Measurements from ENCODE around the gene STX3.
"Not testable (repeated sequence)": the region's sequence is repeated elsewhere in the genome, so short reads cannot be mapped to it uniquely, and the experiment has no call there.

The STX3 gene

DNA sequence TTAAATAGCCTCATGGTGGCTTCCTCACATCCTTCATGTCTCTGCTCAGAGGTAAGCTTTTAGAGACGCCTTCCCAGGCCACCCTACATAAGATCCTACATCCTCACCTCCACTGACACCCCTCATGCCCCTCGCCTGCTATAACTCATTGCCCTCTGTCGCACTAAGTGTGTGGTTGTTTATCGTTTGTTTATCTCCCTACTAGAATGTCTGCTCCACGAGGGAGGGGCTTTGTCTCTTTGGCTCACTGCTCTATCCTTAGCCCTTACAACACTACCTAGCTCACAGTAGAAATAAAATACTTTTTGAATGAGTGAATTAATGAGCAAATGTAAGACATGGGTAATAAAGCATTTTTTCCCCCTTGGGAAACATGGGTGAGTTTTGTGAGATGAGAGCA, 91.4 kb downstream of the STX3 start:
- ATAC-seq = no peak

GRCh38 chr11:59847626-59848025, 92.5 kb downstream of the STX3 start:
- no peak for ATAC-seq

DNA sequence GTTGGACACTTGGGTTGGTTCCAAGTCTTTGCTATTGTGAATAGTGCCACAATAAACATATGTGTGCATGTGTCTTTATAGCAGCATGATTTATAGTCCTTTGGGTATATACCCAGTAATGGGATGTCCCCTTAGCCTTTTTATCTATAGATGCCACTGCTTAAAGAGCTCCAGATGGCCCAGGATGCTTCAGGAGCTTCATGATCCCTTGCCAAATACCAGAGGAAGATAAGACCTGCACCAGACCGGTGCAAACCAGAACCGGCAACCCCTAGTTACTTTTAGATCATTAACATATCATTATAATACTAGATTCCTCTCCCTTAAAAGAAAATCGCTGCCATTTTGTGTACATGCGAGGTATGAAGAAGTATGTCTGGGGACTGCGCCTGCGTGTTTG, 93.3 kb downstream of the STX3 start:
- ATAC-seq = not testable (repeated sequence)

DNA sequence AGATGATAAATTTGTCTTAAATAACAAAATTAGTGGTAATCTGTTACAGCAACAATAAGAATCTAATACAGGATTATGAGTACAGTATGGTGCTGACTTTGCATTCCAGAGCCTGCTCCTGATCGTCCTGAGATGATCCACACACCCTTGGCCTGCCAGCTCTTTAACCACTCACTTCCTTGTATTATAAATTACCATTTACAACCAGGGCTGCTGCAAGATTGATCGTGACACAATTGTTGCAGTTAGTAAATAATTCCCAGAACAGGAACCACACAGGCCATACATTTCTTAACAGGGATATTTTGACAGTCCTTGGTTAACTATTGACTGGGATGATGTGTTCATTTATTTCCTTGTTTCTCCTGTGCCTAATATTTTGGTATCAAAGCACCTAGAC, 94.0 kb downstream of the STX3 start:
- ATAC-seq = no peak

- not testable (repeated sequence) for ATAC-seq
Observed at GRCh38 chr11:59849551-59849950, 94.4 kb downstream of the STX3 start.

GRCh38 chr11:59851416-59851815, 96.2 kb downstream of the STX3 start:
- not testable (repeated sequence) for ATAC-seq

DNA sequence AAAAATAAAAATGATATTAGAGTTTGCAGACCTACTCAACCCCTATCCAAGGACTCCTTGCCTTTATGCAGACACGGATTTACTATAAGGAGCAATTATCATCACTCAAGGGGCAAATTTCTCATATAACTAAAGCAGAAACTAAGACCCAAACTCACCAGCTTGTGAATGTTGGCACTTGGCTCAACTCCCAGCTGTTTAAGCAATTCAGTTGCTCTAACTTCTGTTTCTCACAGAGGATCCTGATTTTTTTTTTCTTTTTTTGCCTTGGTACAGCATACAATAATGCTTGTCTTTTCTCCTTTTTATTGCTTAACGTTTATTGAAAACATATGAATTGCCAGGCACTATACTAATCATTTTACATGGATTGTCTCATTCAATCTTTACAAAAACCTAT, 99.7 kb downstream of the STX3 start:
- ATAC-seq = no peak

Measured in activated CD4-positive, CD25-positive, alpha-beta regulatory T cell treated with anti-CD3 and anti-CD28 coated beads, Interleukin-2, amount 50 U/mL, for 24 hours (primary cell).